IMR-90 (cell line): ENCODE measurements around the gene TNS1.

Experiments used
- BHLHE40 ChIP-seq: fragments of 150-350 bp; IDR thresholded peaks from 2 replicates; pipeline ENCODE4 v1.6.1; 2016; ENCODE audit warnings: mild to moderate bottlenecking, low read depth, low read length
- FOS ChIP-seq: fragments of 150-350 bp; IDR thresholded peaks from 2 replicates; pipeline ENCODE4 v1.6.1; 2016; ENCODE audit warnings: low read depth, low read length
- MAZ ChIP-seq: IDR thresholded peaks from 2 replicates; pipeline ENCODE4 v1.6.1; 2012; ENCODE audit warnings: low read depth, mild to moderate bottlenecking, low read length, improper control_type of control experiment, moderate library complexity, borderline replicate concordance
- MXI1 ChIP-seq: IDR thresholded peaks from 2 replicates; pipeline ENCODE4 v1.6.1; 2012; ENCODE audit warnings: low read depth, mild to moderate bottlenecking, low read length, moderate library complexity, borderline replicate concordance
- POLR2A ChIP-seq: IDR thresholded peaks from 2 replicates; pipeline ENCODE4 v1.6.1; 2012; ENCODE audit warnings: mild to moderate bottlenecking, low read depth, low read length
- RFX5 ChIP-seq: IDR thresholded peaks from 2 replicates; pipeline ENCODE4 v1.8.0; 2012; ENCODE audit warnings: low read depth, mild to moderate bottlenecking, low read length, moderate library complexity
- TF ChIP-seq, protein P1 (sequence below): conservative IDR thresholded peaks from 2 replicates; pipeline ENCODE4 v1.5.1; 2012; ENCODE audit warnings: mild to moderate bottlenecking, low read depth, low read length, improper control_type of control experiment
- TF ChIP-seq, protein P2 (sequence below): fragments of 150-350 bp; IDR thresholded peaks from 2 replicates; pipeline ENCODE4 v1.6.1; 2017; ENCODE audit warnings: mild to moderate bottlenecking, antibody characterized with exemption, low read length, low read depth

DNA sequence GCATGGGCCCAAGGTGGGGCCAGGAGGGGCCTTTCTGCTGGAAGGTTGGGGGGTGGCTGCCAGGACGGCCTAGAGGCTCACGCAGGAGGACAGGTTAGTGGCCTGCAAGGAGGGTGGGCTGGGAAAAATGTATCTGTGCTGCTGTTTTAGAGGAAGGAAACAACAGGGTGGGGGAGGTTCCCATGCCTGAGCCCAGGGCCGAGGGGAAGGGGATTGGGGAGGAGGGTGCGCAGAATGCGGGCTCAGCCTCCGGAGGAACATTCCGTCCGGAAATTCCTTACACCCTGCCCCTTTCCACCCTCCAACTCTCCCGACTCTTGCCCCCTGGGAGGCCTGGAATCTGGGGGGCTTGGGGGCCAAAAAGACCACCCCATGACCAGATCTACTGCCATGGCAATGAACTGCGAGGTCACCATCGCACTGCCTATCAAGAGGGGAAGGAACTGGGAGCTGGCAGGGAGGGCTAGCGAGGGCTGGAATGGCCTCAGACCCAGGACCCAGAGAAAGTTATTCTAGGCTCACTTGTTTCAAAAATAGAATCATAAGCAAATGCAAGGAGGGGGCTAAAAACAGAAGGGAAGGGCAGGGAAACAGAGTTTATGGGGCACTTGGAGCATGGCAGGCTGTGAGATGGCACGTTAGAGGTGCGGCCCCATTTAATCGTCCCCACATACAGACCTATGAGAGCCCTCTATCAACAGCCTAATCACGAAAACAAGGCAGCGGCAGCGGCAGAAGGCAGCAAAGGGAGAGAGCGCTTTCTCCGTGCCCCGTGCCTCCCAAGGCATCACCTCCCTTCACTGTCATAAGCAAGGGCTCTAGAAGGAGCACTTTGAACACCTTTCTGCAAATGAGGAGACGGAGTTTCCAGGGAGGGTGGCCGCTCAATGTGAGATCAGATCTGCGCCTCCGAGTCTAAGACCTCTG is 90.4 kb downstream of the TNS1 start:
- no peak for TF ChIP-seq POLR2A
- no peak for TF ChIP-seq RFX5
- TF ChIP-seq, protein P1, sequence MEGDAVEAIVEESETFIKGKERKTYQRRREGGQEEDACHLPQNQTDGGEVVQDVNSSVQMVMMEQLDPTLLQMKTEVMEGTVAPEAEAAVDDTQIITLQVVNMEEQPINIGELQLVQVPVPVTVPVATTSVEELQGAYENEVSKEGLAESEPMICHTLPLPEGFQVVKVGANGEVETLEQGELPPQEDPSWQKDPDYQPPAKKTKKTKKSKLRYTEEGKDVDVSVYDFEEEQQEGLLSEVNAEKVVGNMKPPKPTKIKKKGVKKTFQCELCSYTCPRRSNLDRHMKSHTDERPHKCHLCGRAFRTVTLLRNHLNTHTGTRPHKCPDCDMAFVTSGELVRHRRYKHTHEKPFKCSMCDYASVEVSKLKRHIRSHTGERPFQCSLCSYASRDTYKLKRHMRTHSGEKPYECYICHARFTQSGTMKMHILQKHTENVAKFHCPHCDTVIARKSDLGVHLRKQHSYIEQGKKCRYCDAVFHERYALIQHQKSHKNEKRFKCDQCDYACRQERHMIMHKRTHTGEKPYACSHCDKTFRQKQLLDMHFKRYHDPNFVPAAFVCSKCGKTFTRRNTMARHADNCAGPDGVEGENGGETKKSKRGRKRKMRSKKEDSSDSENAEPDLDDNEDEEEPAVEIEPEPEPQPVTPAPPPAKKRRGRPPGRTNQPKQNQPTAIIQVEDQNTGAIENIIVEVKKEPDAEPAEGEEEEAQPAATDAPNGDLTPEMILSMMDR = no peak
- TF ChIP-seq MAZ = no peak
- TF ChIP-seq, protein P2, sequence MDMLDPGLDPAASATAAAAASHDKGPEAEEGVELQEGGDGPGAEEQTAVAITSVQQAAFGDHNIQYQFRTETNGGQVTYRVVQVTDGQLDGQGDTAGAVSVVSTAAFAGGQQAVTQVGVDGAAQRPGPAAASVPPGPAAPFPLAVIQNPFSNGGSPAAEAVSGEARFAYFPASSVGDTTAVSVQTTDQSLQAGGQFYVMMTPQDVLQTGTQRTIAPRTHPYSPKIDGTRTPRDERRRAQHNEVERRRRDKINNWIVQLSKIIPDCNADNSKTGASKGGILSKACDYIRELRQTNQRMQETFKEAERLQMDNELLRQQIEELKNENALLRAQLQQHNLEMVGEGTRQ = no peak
- no peak for TF ChIP-seq BHLHE40
- TF ChIP-seq MXI1 = no peak
- no peak for TF ChIP-seq FOS
